HG03025 (cell line): ENCODE measurements around the gene RIC1.

ENCODE experiments used
- ATAC-seq: cut with Tn5 transposase; IDR thresholded peaks from one replicate; pipeline ENCODE4 v1.9.1; 2021; ENCODE audit warnings: mild to moderate bottlenecking, moderate library complexity; ENCODE audit not compliant: unreplicated experiment, low FRiP score

The RIC1 gene

GRCh38 chr9:5817862-5818261, 189.0 kb downstream of the RIC1 start:
- ATAC-seq: no peak

- ATAC-seq: no peak
These were observed 189.7 kb downstream of the RIC1 start for GRCh38 chr9:5818424-5819142.

- no peak for ATAC-seq
These were observed 190.3 kb downstream of the RIC1 start for GRCh38 chr9:5819174-5819573.

- no peak for ATAC-seq
These were observed 191.5 kb downstream of the RIC1 start for GRCh38 chr9:5820425-5820824.

- no peak for ATAC-seq
These were observed 196.3 kb downstream of the RIC1 start for GRCh38 chr9:5825223-5825622.
